DMS 273 (cell line): Measurements from ENCODE around the gene MIPOL1.
"Not testable (repeated sequence)": the region's sequence is repeated elsewhere in the genome, so short reads cannot be mapped to it uniquely, and the experiment has no call there.

ENCODE experiments used
- DNase-seq: peaks from one replicate; lab custom pipeline; 2025; ENCODE audit not compliant: unreplicated experiment; lab: John Stamatoyannopoulos, UW

The MIPOL1 gene

DNA sequence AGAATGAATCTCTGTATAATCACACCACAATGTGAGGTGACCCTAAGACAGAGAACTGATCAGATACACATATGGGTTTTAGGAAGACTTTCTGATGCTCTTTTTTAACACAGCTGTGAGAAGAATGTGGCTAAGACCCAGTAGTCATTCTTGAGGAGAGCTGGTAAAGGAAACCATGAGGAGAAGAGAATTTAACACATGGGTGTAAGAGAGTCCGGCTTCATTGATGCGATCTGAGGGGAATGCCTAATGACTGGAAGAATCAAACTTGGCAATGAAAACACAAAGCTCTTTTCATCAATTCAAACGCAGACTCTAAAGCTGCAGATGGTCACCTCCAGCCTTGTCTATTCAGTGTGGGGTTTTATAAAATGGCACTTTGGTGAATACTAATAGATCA, 318.0 kb downstream of the MIPOL1 start:
- no peak for DNase-seq

DNA sequence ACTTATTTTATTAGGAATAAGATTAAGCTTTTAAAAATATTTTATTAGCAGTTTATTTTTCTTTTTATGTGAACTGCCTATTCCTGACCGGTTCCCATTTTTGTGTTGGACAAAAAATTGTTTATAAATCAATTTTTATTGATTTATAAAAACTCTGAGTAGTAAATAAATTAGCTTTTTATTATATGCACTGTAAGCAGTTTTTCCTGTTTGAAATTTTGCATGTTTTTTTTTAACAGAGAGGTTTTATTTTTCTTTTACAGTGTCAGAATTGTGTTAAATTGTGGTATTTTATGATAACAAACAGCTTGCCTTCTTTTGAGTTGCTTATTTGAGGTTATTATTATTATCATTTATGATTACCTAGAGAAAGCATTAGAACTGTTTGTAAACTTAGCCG, 329.3 kb downstream of the MIPOL1 start:
- no peak for DNase-seq

DNA sequence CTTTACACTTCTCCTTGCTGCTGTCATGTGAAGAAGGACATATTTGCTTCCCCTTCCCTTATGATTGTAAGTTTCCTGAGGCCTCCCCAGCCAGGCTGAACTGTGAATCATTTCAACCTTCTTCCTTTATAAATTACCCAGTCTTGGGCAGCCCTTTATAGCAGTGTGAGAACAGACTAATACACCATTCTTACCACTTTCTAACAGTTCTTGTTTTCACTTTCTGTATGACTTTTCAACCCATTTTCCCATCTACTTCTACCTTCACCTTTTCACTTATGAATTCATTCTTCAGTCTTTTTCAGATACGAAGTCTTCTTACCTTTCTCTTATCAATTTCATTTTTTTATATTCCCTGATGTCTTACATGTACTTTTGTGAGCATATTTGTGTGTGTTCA, 342.3 kb downstream of the MIPOL1 start:
- no peak for DNase-seq

GRCh38 chr14:37544407-37544806, 346.7 kb downstream of the MIPOL1 start:
- no peak for DNase-seq

- no peak for DNase-seq
Measured at GRCh38 chr14:37545174-37545573, 347.4 kb downstream of the MIPOL1 start.

DNA sequence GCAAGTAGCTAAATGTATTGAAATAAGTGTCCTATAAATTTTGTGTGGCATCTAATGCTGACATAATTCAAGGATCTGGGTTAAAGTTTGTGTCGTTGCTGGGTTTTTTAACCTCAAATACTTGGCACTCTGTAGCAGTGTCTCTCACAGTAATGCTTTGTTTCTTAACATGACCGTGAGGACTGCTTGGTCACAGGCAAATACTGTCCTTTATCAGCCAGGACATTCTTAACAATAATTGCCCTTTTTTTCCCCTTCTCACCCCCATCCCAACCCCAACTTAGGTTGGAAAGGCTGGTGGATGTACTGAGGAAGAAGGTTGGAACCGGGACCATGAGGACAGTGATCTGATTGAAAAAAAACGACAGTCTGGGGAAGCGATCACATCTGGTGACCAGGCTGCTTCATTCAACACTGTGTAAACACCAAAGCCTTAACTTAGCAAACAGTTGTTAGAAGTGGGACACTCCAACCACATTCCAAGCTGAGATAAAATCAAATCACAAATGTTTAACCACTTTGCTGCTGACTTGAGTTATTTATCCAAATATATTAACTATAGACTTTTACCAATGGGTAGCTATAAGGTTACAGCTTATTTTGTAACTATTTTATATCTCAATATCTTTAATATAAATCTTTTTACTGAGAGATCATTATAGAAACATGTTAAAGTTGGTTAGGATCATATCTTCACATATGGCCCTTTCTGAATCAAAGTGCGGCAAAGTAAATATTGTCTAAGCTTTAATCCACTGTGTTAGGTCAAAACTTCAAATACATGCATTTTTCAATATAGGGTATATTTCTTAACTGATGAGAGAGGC, 349.1 kb downstream of the MIPOL1 start:
- DNase-seq, result peak; percentile 53

- no peak for DNase-seq
Measured at GRCh38 chr14:37550511-37550910, 352.8 kb downstream of the MIPOL1 start.

DNA sequence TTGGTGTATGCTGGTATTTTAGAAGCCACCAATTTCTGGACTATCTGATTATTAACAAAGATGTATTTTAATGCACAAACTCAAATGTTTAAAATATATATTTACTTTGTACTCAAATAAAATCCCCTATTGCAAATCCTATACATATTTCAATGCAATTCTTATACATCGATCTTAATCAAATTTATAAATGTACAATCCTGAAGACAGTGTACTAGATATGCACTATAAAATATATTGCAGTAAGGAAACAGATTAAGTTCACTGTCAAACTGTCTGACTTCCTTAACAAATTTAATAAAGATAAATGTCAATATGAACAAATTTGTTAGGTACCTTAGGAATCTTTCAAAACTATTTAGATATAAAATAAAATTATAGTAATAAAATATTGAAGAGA, 353.4 kb downstream of the MIPOL1 start:
- no peak for DNase-seq

DNA sequence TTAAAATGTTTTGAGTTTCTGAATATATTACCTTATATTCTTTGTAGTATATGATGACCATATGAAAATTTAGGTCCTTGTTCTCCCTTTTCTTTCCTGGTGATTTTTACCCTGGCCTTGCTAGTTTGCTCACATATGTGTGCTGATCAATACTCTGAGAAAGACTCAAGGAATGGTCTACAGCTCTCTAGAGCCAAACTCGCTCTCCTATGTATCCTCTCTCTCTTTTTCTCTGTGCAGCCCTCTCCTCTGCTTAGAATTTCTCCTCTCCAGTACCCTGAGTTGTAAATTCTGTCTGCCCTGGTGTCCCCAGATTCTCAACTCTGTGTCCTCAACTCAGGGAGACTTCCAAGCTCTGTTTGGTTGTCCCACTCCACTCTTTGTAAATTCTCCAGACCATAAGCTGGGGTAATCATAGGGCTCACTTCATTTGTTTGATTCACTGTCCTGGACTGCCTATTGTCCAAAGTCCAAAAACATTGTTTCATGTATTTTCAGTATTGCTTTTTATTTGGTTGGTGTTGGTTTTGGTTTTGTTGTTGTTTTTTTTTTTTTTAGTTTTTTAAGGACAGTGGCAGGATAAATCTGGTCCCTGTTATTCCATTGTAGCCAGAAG, 356.3 kb downstream of the MIPOL1 start:
- DNase-seq, result no peak

GRCh38 chr14:37555596-37555995, 357.9 kb downstream of the MIPOL1 start:
- not testable (repeated sequence) for DNase-seq

GRCh38 chr14:37558740-37559139, 361.0 kb downstream of the MIPOL1 start:
- DNase-seq, result no peak

GRCh38 chr14:37559386-37559785, 361.6 kb downstream of the MIPOL1 start:
- no peak for DNase-seq

DNA sequence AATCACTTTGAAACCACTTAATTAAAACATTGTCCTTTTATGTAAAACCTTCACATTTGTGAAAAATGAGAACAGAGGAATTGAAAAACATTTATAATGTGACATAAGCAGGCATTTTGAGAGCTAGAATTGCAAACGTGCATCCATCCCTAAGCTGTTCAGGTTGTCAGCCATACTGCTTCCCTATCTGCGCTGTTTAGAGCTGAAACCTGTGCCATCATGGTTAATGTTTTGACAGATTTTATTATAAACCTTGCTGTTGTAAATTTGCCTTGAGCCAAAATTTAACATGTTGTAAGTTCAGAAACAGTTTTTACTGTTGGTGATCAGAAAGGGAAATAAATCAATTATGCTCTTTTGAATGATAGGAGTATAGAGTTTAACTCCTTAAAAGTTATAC, 365.5 kb downstream of the MIPOL1 start:
- no peak for DNase-seq

DNA sequence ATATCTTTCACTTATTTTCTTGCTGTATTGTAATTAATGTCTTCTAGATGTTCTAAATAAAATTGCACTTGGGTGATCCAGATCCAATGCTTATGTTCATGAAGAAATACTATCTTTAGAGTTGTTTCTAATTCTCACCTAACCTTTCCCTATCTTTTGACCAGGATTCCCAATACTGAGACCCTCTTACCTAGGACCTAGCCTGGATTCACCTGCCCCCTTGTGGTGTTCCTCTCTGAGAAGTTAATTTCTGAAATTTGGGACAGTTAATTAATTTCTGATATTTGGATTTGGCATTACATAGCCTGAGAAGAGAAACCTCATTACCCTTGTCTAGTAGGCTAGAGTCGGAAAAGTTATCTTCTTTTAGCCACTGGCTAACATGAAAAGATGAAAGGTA, 367.8 kb downstream of the MIPOL1 start:
- peak; percentile 28 for DNase-seq

DNA sequence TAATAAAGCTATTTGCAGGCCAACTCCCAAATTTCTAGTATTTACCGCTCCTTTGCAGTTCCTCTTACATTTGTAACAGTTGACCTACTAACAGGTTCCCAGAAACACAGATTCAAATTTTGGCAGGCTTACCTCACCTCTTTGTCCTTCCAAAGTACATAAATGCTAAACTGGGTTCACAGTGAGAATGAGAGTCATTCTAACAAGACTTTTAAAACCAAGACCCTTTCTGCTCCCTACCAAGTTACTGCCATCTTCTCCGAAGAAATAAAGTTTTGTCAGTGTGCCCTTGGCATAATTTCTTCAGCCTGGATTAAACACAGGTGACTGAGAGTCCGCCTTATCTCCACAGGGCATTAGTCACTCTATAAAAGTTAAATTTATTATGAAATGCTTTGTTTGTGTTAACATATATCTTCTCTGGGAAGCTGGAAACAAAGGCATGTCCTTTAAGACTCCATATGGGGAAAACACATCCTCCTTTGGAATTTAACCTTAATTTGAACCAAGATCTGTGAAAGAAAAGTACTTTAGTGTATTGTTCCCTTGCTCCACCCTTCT, 369.2 kb downstream of the MIPOL1 start:
- no peak for DNase-seq

DNA sequence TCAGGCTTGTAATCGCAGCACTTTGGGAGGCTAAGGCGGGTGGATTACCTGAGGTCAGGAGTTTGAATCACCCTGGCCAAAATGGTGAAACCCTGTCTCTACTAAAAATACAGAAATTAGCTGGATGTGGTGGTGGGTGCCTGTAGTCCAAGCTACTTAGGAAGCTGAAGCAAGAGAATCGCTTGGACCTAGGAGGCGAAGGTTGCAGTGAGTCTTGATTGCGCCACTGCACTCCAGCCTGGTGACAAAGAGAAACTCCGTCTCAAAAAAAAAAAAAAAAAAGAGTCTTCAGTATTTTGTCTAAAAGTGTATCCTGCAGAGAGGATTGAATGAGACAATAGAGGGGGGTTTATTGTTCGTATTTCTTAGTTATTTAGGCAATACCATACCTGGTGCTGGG, 372.0 kb downstream of the MIPOL1 start:
- DNase-seq, result no peak

DNA sequence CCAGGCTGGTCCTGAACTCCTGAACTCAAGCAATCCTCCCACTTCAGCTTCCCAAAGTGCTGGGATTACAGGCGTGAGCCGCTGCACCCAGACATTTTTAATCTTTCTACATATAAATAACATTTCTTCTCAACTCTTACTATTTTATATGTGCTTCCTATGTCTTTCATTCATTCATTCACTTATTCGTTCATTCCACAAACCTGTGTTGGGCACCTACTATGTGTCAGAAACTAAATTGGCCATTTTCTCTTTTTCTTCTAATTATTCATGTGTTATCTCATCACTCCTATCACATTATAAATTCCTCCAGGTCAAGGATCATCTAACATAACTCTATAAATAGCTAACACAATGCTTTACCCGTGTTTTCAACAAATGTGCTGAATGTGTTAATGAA, 373.7 kb downstream of the MIPOL1 start:
- no peak for DNase-seq

- DNase-seq, result no peak
Measured at GRCh38 chr14:37573356-37573755, 375.6 kb downstream of the MIPOL1 start.

DNA sequence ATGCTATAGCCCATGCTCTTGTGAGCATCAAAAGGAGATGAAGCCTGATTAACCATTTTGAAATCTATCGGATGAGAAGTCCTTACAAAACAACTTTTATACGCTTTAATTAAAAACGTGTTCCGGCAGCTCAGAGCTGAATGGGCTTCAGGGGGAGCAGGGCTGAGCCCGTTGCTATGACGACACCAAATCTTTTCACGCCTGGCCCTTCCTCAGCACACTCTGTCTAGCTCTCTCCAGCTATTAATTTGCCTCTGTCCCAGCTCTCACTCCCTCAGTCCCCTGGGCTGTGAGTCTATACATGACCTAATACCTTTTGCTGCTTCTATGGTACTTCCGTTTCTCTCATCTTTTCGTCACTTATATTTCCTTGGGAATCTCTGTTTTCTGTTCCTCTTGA, 381.5 kb downstream of the MIPOL1 start:
- peak; percentile 20 for DNase-seq

- no peak for DNase-seq
Measured at GRCh38 chr14:37580146-37580545, 382.4 kb downstream of the MIPOL1 start.

DNA sequence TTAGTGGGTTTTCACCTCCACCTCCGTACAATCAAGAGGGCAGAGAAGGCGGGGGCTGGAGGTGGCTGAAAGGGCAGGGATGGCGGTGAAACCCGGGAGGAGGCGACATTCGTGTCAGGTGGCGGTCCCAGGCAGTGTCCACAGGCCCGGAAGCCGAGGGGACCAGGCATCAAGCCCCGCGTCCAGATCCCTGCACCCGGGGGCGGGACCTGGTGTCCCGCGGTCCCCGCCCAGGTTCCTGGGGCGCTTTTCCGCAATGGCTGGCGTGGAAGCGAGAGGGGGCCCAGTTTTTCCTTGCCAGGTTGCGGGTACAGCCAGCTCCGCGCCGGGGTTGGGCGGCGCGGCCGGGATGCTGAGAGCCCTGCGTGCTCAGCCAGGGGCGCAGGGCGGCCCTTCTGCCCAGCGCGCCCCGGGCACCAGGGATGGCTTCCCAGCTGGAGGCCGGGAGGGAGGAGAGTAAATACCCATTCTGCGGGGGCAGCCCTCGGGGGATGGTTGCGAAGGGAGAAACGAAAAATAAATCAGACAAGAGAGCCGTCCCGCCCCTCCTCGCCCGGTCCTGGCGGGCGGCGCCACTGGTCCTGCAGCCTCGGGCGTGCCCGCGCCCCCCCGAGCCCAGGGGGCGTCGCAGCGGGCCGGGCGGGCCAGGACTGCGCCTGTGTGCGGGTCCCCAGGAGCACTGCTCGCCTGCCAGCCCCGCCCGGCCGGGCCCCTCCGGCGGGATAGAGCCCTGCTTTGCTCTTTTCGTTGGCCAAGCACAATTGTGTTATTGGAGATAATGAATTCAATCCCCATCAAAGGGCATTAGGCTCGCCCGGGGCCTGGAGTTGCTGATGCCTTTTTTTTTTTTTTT, 385.8 kb downstream of the MIPOL1 start:
- peak; percentile 75 for DNase-seq
